HT-29 (cell line): ENCODE results near the gene MAGEE1. TPM values are rescaled to one million over a fixed set of nuclear protein-coding genes. Genes with fewer than 3 reads are reported as not detected.

Source experiments
- DNase-seq: peaks from one replicate; pipeline ENCODE4 v3.0.0-alpha.2; 2015; ENCODE audit warnings: low spot score
- total RNA-seq: library from RNA; depleted of rRNA; stranded (reverse); fragments of >200 nt; shearing (Covaris generic); gene quantifications from 2 replicates; pipeline ENCODE4 v1.2.3, GENCODE V29; 2014; rRNA removed

The MAGEE1 gene, protein sequence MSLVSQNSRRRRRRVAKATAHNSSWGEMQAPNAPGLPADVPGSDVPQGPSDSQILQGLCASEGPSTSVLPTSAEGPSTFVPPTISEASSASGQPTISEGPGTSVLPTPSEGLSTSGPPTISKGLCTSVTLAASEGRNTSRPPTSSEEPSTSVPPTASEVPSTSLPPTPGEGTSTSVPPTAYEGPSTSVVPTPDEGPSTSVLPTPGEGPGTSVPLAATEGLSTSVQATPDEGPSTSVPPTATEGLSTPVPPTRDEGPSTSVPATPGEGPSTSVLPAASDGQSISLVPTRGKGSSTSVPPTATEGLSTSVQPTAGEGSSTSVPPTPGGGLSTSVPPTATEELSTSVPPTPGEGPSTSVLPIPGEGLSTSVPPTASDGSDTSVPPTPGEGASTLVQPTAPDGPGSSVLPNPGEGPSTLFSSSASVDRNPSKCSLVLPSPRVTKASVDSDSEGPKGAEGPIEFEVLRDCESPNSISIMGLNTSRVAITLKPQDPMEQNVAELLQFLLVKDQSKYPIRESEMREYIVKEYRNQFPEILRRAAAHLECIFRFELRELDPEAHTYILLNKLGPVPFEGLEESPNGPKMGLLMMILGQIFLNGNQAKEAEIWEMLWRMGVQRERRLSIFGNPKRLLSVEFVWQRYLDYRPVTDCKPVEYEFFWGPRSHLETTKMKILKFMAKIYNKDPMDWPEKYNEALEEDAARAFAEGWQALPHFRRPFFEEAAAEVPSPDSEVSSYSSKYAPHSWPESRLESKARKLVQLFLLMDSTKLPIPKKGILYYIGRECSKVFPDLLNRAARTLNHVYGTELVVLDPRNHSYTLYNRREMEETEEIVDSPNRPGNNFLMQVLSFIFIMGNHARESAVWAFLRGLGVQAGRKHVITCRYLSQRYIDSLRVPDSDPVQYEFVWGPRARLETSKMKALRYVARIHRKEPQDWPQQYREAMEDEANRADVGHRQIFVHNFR
- total RNA-seq, result not detected in 2 replicates

DNA sequence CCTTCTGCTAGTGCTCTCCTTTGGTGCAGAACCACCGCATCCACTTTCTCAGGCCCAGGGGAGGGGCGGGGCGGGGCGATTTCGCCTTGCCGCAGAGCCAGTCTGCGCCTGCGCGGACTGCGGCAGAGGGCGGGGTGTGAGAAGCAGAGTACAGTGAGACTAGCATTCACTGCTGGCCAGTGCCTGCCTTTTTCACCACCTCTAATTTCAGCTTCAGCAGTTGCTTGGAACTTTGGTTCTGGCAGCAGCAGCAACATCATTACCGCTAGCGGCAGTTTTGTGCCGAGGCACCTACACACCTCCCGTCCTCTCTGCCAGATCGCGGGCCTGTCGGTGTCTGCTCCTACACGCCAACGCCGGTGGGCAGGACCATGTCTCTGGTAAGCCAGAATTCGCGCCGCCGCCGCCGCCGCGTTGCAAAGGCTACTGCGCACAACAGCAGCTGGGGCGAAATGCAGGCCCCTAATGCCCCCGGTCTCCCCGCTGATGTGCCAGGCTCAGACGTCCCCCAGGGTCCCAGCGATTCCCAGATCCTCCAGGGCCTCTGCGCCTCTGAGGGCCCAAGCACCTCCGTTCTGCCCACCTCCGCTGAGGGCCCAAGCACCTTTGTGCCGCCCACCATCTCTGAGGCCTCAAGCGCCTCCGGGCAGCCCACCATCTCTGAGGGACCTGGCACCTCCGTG is at the start of gene MAGEE1:
Gene MAGEE1 (plus strand): TSS at position 151 of the 683 bp plus-strand sequence. CDS start 221 bp downstream, at position 372.
- no peak for DNase-seq

DNA sequence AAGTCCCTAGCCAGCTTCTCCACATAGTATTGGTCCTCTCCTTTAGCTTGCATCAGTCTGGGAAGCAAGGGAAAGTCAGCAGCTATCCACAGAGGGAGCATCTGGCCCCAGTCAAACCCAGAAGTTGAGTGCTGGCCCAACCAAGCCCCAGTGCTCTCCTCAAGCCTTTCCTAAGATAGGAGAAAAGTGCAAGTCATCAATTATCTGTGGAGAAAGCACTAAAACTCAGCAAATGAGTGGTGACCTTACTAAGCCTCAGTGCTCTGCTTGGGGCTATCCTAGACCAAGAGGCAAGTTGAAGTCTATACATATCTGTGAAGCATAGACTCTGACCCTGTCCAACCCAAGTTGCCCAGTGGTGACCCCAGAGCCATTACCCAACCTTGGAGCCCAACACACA is 28.5 kb upstream of the MAGEE1 start:
- DNase-seq, result no peak

DNA sequence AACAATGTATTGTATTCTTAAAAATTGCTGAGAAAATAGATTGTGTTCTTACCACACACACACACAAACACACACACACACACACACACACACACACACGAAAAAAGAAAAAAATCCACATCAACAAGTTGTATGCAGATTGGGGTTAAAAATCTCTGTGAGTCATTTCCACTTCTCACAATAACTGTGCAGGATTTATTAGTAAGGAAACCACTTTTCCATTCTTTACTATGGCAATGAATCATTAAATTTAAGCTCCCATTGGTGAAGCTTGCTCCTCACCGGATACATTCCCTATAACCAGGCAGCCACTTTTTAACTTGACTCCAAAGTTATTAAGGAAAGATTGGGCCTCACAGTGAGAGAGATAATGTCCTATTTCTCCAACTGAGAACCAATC is 19.7 kb upstream of the MAGEE1 start:
- DNase-seq, result no peak

- DNase-seq, result peak; percentile 29
Observed at GRCh38 chrX:76420237-76420636, 7.3 kb upstream of the MAGEE1 start.

GRCh38 chrX:76428243-76429130 is 977 bp downstream of the MAGEE1 start:
- DNase-seq, result no peak

GRCh38 chrX:76433219-76433618 is 5.7 kb downstream of the MAGEE1 start:
- no peak for DNase-seq

DNA sequence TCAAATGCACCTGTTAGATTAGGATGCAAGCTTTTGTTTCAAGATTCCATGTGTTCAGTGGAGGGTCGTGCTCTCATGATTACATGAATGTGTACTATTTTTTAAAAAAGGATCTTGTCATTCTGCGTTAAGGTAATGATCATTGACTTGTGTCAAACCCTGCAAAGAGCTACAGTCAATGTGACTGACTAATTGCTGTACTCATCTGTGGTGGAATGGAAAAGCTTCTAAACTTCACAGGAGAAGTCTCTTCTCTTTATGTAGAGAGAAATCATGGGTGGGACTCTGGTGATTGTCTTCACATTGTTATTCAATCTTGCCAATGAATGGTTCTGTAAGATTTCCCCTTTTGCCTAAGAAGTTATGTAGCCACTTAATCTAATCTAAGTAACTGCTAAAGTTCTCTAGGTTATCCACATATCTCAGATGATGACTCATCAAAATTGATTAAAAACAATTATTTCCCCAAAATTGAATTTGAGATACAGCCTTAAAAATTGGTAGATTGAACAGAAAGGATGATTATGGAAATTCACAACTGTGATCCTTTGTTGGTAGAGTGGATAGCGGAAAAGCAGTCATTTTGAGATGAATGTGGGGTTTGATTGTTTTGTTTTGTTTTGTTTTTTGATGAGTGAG is 6.7 kb downstream of the MAGEE1 start:
- DNase-seq, result no peak

- DNase-seq, result no peak
Observed at GRCh38 chrX:76439188-76439587, 11.7 kb downstream of the MAGEE1 start.

- no peak for DNase-seq
Observed at GRCh38 chrX:76453737-76454406, 26.4 kb downstream of the MAGEE1 start.

DNA sequence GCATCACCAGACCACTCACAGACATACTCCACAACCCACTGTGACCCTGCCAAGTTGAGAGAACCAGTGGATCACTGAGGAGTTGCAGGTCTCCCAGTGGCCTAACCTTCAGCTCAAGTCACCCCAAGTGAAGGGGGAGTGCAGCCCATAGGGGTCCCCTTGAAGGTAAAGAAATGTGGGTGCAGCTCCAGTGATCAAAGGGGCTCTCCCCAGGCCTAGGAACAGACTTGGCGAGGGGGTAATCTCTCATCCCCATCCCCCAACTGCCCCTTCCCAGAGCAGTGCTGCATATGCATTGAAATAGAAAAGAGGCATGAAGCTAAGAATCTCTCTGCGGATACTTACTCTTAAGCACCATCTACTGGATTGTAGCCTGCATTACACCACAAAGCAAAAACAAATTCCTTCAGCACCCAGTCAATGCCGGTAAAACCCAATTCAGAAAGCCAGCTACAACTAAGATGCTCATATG is 27.0 kb downstream of the MAGEE1 start:
- peak; percentile 39 for DNase-seq

- no peak for DNase-seq
Observed at GRCh38 chrX:76477353-76477752, 49.8 kb downstream of the MAGEE1 start.
